Mesothelial cell of epicardium (in vitro differentiated cells): Measurements from ENCODE around the gene ARF1. TPM values are rescaled to one million over a fixed set of nuclear protein-coding genes. Genes with fewer than 3 reads are reported as not detected.

ENCODE experiments used
- DNase-seq, 2 experiments: peaks; one replicate each; pipeline ENCODE4 v3.0.0; 2021; ENCODE audit warnings: low spot score in 2 of 2; ENCODE audit not compliant: unreplicated experiment in 2 of 2
- H3K27ac Mint-ChIP-seq: 2 replicates; pipeline ENCODE4 v1.8.0; 2021; ENCODE audit warnings: mixed read lengths
- H3K27me3 Mint-ChIP-seq: 2 replicates; pipeline ENCODE4 v1.8.0; 2021; ENCODE audit warnings: low read depth, mixed read lengths
- H3K36me3 Mint-ChIP-seq: 2 replicates; pipeline ENCODE4 v1.8.0; 2021; ENCODE audit warnings: mixed read lengths
- H3K4me1 Mint-ChIP-seq: 2 replicates; pipeline ENCODE4 v1.8.0; 2021; ENCODE audit warnings: mixed read lengths
- H3K4me3 Mint-ChIP-seq: 2 replicates; pipeline ENCODE4 v1.8.0; 2021; ENCODE audit warnings: mild to moderate bottlenecking, moderate library complexity, mixed read lengths
- H3K9me3 Mint-ChIP-seq: 2 replicates; pipeline ENCODE4 v1.8.0; 2021; ENCODE audit warnings: mixed read lengths
- CTCF ChIP-seq: fragments of 200-600 bp; sonication (generic); IDR thresholded peaks from one replicate; pipeline ENCODE4 v1.5.0; 2021; ENCODE audit warnings: antibody characterized with exemption; ENCODE audit not compliant: unreplicated experiment
- total RNA-seq: library from RNA; stranded (reverse); gene quantifications from 3 replicates; pipeline ENCODE4 v1.2.1, GENCODE V29; 2021

Gene ARF1
- total RNA-seq, 1 donor from 2014 or later: 262 TPM

GRCh38 chr1:228083871-228084278 is 1.4 kb downstream of the ARF1 start:
- no peak for DNase-seq
- H3K9me3 Mint-ChIP-seq: no peaks in the 10 kb centered on the region
- H3K4me3 Mint-ChIP-seq: peak overlapping the region; percentile 97
- no peaks in the 10 kb centered on the region for H3K27me3 Mint-ChIP-seq
- no peak for TF ChIP-seq CTCF
- H3K4me1 Mint-ChIP-seq: peaks cover 50% of the 10 kb centered on the region
- H3K36me3 Mint-ChIP-seq: no peaks in the 10 kb centered on the region
- peak overlapping the region; percentile 99 for H3K27ac Mint-ChIP-seq

GRCh38 chr1:228084325-228084724 is 1.8 kb downstream of the ARF1 start:
- H3K36me3 Mint-ChIP-seq: no peaks in the 10 kb centered on the region
- peak overlapping the region; percentile 97 for H3K4me3 Mint-ChIP-seq
- H3K27me3 Mint-ChIP-seq: no peaks in the 10 kb centered on the region
- H3K27ac Mint-ChIP-seq: peak overlapping the region; percentile 99
- peaks cover 55% of the 10 kb centered on the region for H3K4me1 Mint-ChIP-seq
- no peak for DNase-seq
- no peak for TF ChIP-seq CTCF
- H3K9me3 Mint-ChIP-seq: no peaks in the 10 kb centered on the region

GRCh38 chr1:228084797-228085196 is 2.3 kb downstream of the ARF1 start:
- Mint-ChIP-seq H3K9me3 (no peaks in the 10 kb centered on the region), H3K27me3 (no peaks in the 10 kb centered on the region), H3K4me3 (peak overlapping the region; percentile 97), H3K36me3 (no peaks in the 10 kb centered on the region), H3K27ac (peak overlapping the region; percentile 99), H3K4me1 (peaks cover 57% of the 10 kb centered on the region)
- no peak for TF ChIP-seq CTCF
- no peak for DNase-seq

GRCh38 chr1:228085287-228085951 is 2.9 kb downstream of the ARF1 start:
- H3K27ac Mint-ChIP-seq: peak overlapping the region; percentile 99
- DNase-seq: no peak
- no peaks in the 10 kb centered on the region for H3K27me3 Mint-ChIP-seq
- H3K36me3 Mint-ChIP-seq: no peaks in the 10 kb centered on the region
- no peak for TF ChIP-seq CTCF
- H3K9me3 Mint-ChIP-seq: no peaks in the 10 kb centered on the region
- peak overlapping the region; percentile 97 for H3K4me3 Mint-ChIP-seq
- H3K4me1 Mint-ChIP-seq: peaks cover 59% of the 10 kb centered on the region

GRCh38 chr1:228087771-228088251 is 5.3 kb downstream of the ARF1 start:
- Mint-ChIP-seq H3K36me3 (peaks cover 7% of the 10 kb centered on the region), H3K27me3 (no peaks in the 10 kb centered on the region), H3K4me1 (peaks cover 55% of the 10 kb centered on the region), H3K4me3 (no peak overlapping the region), H3K27ac (no peak overlapping the region), H3K9me3 (no peaks in the 10 kb centered on the region)
- no peak for TF ChIP-seq CTCF
- no peak for DNase-seq
